Endothelial cell (in vitro differentiated cells): ENCODE measurements around the gene ATXN10. TPM values are rescaled to one million over a fixed set of nuclear protein-coding genes. Genes with fewer than 3 reads are reported as not detected.

Source experiments
- DNase-seq: peaks from one replicate; pipeline ENCODE4 v3.0.0; 2021; ENCODE audit warnings: low spot score
- H3K27ac Mint-ChIP-seq: one replicate; pipeline ENCODE4 v1.8.0; 2021; ENCODE audit warnings: mixed read lengths, inconsistent platforms; ENCODE audit not compliant: unreplicated experiment
- H3K27me3 Mint-ChIP-seq: one replicate; pipeline ENCODE4 v1.8.0; 2021; ENCODE audit warnings: mild to moderate bottlenecking, moderate library complexity, mixed read lengths, inconsistent platforms; ENCODE audit not compliant: unreplicated experiment
- H3K36me3 Mint-ChIP-seq: one replicate; pipeline ENCODE4 v1.8.0; 2021; ENCODE audit warnings: mild to moderate bottlenecking, low read depth, mixed read lengths, inconsistent platforms; ENCODE audit not compliant: unreplicated experiment
- H3K4me1 Mint-ChIP-seq: one replicate; pipeline ENCODE4 v1.8.0; 2021; ENCODE audit warnings: mild to moderate bottlenecking, mixed read lengths, inconsistent platforms; ENCODE audit not compliant: unreplicated experiment
- H3K4me3 Mint-ChIP-seq: one replicate; pipeline ENCODE4 v1.8.0; 2021; ENCODE audit warnings: mild to moderate bottlenecking, mixed read lengths, inconsistent platforms; ENCODE audit not compliant: unreplicated experiment
- H3K9me3 Mint-ChIP-seq: one replicate; pipeline ENCODE4 v1.8.0; 2021; ENCODE audit warnings: mixed read lengths, inconsistent platforms; ENCODE audit not compliant: unreplicated experiment
- CTCF ChIP-seq: fragments of 200-600 bp; sonication (generic); IDR thresholded peaks from one replicate; pipeline ENCODE4 v1.5.0; 2021; ENCODE audit warnings: antibody characterized with exemption; ENCODE audit not compliant: unreplicated experiment
- total RNA-seq: library from RNA; stranded (reverse); fragmentation: NEBNext Ultra II Directional; extraction: Animal tissue kit (Norgen Biotek cat#: 25700); gene quantifications from one replicate; pipeline ENCODE4 v1.2.1, GENCODE V29; 2021; ENCODE audit not compliant: unreplicated experiment

Gene ATXN10
- total RNA-seq, 1 donor from 2014 or later: 152 TPM

DNA sequence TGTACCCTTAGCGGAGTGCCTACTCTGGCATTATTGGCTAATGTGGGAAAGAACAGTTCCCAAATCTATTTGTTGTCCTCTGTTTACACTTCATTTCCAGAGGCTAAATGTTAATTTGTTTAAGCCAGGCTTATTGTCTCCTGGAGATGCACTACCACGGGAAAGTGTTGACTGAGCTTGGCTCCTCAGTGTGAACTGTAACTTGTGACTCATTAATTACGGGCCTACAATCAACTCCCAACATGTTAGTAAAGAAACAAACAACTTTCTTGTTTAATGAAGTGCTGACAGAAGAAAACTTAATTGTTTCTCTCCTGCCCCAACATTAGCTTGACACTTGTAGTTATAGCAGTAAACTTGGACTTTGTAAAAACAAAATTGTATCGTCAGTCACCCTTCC, 130.4 kb downstream of the ATXN10 start:
- peaks cover 11% of the 10 kb centered on the region for H3K4me1 Mint-ChIP-seq
- H3K9me3 Mint-ChIP-seq: no peaks in the 10 kb centered on the region
- no peak overlapping the region for H3K27ac Mint-ChIP-seq
- H3K36me3 Mint-ChIP-seq: peaks cover under 1% of the 10 kb centered on the region
- no peaks in the 10 kb centered on the region for H3K27me3 Mint-ChIP-seq
- no peak for TF ChIP-seq CTCF
- no peak for DNase-seq
- H3K4me3 Mint-ChIP-seq: no peak overlapping the region

DNA sequence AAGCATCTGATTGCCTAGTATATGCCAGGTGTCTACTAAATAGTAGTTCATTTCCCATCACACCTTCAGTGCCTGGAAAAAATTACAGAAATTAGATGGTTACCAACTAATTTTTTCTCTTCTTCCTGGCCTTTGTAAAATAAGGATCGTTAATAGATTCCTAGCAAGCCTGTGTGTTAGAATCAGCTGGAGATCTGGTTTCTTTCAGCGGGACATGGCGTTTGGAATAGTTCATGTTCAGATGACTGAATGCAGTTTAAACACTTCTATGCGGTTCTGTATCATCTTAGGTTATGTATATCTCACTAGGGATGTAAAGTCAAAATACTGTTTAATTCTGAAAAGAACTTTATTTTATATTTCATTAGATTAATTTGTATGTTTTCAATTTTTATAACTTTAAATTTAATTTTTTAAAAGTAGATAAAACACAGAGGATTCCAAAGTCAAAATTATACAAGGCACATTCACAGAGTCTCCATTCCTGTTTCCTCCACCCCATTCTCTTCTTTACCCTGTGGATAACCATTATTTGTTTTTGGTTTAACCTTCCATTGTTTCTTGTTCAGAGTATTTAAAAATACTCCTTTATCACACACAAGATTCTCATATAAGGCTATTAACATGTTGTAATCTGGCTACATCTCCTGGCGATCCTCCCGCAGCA, 132.8 kb downstream of the ATXN10 start:
- no peak overlapping the region for H3K4me3 Mint-ChIP-seq
- H3K27me3 Mint-ChIP-seq: no peaks in the 10 kb centered on the region

GRCh38 chr22:45804986-45805325, 133.3 kb downstream of the ATXN10 start:
- H3K9me3 Mint-ChIP-seq: no peaks in the 10 kb centered on the region
- H3K4me1 Mint-ChIP-seq: peaks cover 11% of the 10 kb centered on the region
- H3K27me3 Mint-ChIP-seq: no peaks in the 10 kb centered on the region
- no peak for TF ChIP-seq CTCF
- peaks cover 3% of the 10 kb centered on the region for H3K36me3 Mint-ChIP-seq
- H3K4me3 Mint-ChIP-seq: no peak overlapping the region
- H3K27ac Mint-ChIP-seq: no peak overlapping the region
- no peak for DNase-seq

More for the DNA sequence above, 132.8 kb downstream of the ATXN10 start:
- H3K9me3 Mint-ChIP-seq: no peaks in the 10 kb centered on the region
- TF ChIP-seq CTCF: no peak
- no peak for DNase-seq
- peaks cover 11% of the 10 kb centered on the region for H3K4me1 Mint-ChIP-seq
- H3K36me3 Mint-ChIP-seq: peaks cover 3% of the 10 kb centered on the region
- no peak overlapping the region for H3K27ac Mint-ChIP-seq

DNA sequence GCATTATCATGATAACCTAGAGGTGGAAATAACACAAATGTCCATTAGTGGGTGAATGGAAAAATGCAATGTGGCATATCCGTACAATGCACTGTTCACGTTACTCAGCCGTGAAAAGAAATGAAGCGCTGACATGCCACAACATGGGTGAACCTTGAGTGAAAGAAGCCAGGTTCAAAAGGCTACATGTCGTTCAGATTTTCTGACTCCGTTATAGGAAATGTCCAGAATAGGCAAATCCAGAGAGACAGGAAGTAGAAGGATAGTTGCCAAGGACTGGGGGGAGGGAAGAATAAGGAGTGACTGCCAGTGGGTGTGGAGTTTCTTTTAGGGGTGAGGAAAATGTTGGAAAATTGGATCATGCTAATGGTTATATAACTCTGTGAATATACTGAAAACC, 133.8 kb downstream of the ATXN10 start:
- H3K36me3 Mint-ChIP-seq: peaks cover 3% of the 10 kb centered on the region
- no peak for TF ChIP-seq CTCF

DNA sequence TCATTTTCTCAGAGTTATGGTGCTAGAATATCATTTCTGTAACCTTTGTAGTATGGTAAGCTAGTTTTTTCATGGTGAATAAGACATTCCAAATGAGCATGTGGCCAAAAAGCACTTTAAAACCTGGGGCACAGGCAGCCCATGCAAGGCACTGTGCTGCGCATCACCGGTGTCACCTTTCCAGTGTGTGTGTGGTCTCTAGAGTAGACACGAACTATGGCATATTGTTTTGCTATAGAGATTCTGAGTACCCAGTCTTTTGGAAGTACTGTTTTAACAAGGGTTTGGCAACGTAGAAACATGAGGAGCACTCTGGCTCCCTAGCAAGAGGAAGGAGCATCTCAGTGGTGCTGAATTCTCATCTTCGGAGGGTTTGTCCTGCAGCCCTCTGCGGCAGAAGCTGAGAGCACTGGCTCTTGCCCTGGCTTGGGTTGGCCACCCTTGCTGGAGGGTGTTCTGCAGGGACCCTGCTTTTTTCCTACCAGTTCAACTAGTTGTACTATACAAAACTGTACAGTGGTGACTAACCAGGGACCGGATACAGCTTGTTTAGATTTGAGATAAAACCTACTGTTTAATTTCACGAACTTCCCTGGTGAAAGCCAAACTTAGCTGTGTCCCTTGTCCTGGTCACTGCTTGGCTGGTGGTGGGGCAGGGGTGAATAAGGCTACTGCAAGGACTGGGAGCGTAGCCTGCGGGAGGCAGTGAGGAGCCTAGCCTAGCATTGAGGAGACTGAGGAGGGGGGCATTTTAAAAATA, 135.7 kb downstream of the ATXN10 start:
- Mint-ChIP-seq H3K4me1 (peaks cover 11% of the 10 kb centered on the region), H3K27ac (no peak overlapping the region), H3K9me3 (no peaks in the 10 kb centered on the region), H3K36me3 (peaks cover 11% of the 10 kb centered on the region), H3K27me3 (peaks cover 2% of the 10 kb centered on the region), H3K4me3 (no peak overlapping the region)
- TF ChIP-seq CTCF: no peak
- DNase-seq: no peak

More for the DNA sequence above, 133.8 kb downstream of the ATXN10 start:
- Mint-ChIP-seq H3K27ac (no peak overlapping the region), H3K27me3 (no peaks in the 10 kb centered on the region), H3K4me1 (peaks cover 11% of the 10 kb centered on the region), H3K9me3 (no peaks in the 10 kb centered on the region), H3K4me3 (no peak overlapping the region)
- DNase-seq: no peak
